MM.1S (cell line): ENCODE measurements around the gene CEP290.

Source experiments
- EZH2 ChIP-seq: fragments of 300-600 bp; sonication (generic); optimal IDR thresholded peaks from 2 replicates; pipeline ENCODE3; 2017; ENCODE audit warnings: low read depth, mild to moderate bottlenecking, antibody characterized with exemption, low read length, mixed read lengths
- EZH2phosphoT487 ChIP-seq: fragments of 300-600 bp; sonication (generic); IDR thresholded peaks from 2 replicates; pipeline ENCODE4 v1.6.1; 2018; ENCODE audit warnings: antibody characterized with exemption, low read length
- TF ChIP-seq, protein P1 (sequence below): fragments of 300-600 bp; sonication (generic); IDR thresholded peaks from 2 replicates; pipeline ENCODE4 v1.5.1; 2016; ENCODE audit warnings: antibody characterized with exemption, low read length, mixed read lengths

DNA sequence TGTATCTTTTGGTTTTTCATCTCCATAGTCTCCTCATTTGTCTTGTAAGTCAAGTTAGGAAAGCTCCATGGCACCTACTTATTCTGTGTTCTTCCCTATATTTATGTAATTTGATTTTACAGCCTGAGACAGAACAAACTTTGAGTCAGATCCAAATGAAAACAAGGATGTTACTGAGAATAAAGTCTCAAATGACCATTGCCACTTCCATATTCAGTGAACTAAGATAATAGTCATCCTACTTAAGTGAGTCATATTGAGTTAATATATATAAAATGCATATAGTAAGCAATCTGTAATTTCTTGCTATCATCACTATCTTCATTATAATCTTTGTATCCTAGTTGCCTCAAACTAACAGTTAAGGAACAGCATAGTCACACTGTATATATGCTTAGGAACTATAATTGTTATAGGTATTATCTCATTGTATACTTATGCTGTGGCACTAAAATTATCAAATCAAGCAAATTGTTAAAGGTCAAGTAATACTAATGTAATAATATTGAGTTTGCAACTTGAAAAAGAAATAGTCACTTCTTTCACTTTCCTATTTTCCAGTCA lies 31.0 kb upstream of the CEP290 start:
- TF ChIP-seq, protein P1, sequence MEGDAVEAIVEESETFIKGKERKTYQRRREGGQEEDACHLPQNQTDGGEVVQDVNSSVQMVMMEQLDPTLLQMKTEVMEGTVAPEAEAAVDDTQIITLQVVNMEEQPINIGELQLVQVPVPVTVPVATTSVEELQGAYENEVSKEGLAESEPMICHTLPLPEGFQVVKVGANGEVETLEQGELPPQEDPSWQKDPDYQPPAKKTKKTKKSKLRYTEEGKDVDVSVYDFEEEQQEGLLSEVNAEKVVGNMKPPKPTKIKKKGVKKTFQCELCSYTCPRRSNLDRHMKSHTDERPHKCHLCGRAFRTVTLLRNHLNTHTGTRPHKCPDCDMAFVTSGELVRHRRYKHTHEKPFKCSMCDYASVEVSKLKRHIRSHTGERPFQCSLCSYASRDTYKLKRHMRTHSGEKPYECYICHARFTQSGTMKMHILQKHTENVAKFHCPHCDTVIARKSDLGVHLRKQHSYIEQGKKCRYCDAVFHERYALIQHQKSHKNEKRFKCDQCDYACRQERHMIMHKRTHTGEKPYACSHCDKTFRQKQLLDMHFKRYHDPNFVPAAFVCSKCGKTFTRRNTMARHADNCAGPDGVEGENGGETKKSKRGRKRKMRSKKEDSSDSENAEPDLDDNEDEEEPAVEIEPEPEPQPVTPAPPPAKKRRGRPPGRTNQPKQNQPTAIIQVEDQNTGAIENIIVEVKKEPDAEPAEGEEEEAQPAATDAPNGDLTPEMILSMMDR, result no peak
- TF ChIP-seq EZH2phosphoT487, result no peak
- TF ChIP-seq EZH2, result no peak
